Endodermal cell (in vitro differentiated cells): Measurements from ENCODE around the gene UFC1. TPM values are rescaled to one million over a fixed set of nuclear protein-coding genes. Genes with fewer than 3 reads are reported as not detected.

ENCODE experiments used
- DNase-seq: peaks from one replicate; pipeline ENCODE4 v3.0.0-alpha.2; 2017
- H3K27ac ChIP-seq: 2 replicates; pipeline ENCODE4 v1.5.1; 2013; ENCODE audit warnings: mild to moderate bottlenecking, low read depth, low read length, moderate library complexity
- H3K27me3 ChIP-seq: 2 replicates; pipeline ENCODE4 v1.6.1; 2013; ENCODE audit warnings: mild to moderate bottlenecking, low read length, moderate library complexity; ENCODE audit not compliant: insufficient read depth, control insufficient read depth, poor library complexity, severe bottlenecking
- H3K36me3 ChIP-seq: 2 replicates; pipeline ENCODE4 v1.7.0; 2013; ENCODE audit warnings: mild to moderate bottlenecking, low read length, moderate library complexity; ENCODE audit not compliant: control insufficient read depth, insufficient read depth
- H3K4me1 ChIP-seq: one replicate; pipeline ENCODE4 v1.7.0; 2013; ENCODE audit warnings: low read length; ENCODE audit not compliant: control insufficient read depth, insufficient read depth
- H3K4me3 ChIP-seq: 2 replicates; pipeline ENCODE4 v1.5.1; 2013; ENCODE audit warnings: mild to moderate bottlenecking, low read length, moderate library complexity
- H3K9ac ChIP-seq: 2 replicates; pipeline ENCODE4 v1.6.1; 2013; ENCODE audit warnings: mild to moderate bottlenecking, low read length, moderate library complexity; ENCODE audit not compliant: poor library complexity, severe bottlenecking; ENCODE audit errors: extremely low read depth
- H3K9me3 ChIP-seq: 2 replicates; pipeline ENCODE4 v1.6.1; 2013; ENCODE audit warnings: mild to moderate bottlenecking, low read length, moderate library complexity; ENCODE audit not compliant: control insufficient read depth
- H3K27ac Mint-ChIP-seq: 2 replicates; pipeline ENCODE4 v1.8.0; 2020; ENCODE audit warnings: mixed read lengths
- H3K27me3 Mint-ChIP-seq: 2 replicates; pipeline ENCODE4 v1.8.0; 2021; ENCODE audit warnings: mild to moderate bottlenecking, mixed read lengths; ENCODE audit not compliant: insufficient read depth
- H3K36me3 Mint-ChIP-seq: 2 replicates; pipeline ENCODE4 v1.8.0; 2020; ENCODE audit warnings: low read depth, mixed read lengths
- H3K4me1 Mint-ChIP-seq: 2 replicates; pipeline ENCODE4 v1.8.0; 2020; ENCODE audit warnings: mixed read lengths
- H3K4me3 Mint-ChIP-seq: 2 replicates; pipeline ENCODE4 v1.8.0; 2020; ENCODE audit warnings: mild to moderate bottlenecking, moderate library complexity, mixed read lengths
- H3K9me3 Mint-ChIP-seq: 2 replicates; pipeline ENCODE4 v1.8.0; 2020; ENCODE audit warnings: mild to moderate bottlenecking, mixed read lengths
- WGBS, 2 experiments: methylation state at CpG; one replicate each; pipeline versions ENCODE4 v1.1.5 to v1.1.7; 2013; ENCODE audit warnings: missing lambda C conversion rate in 2 of 2, mixed read lengths in 1 of 2; ENCODE audit not compliant: insufficient coverage in 1 of 2, insufficient read length in 1 of 2; 5-methylcytosine and 5-hydroxymethylcytosine counted together
- total RNA-seq, 2 donors: library from RNA; stranded (reverse); fragmentation: NEBNext Ultra II Directional in 1 of 2; extraction: Animal tissue kit (Norgen Biotek cat#: 25700) in 1 of 2; gene quantifications; 2 replicates in 1 of 2; 3 replicates in 1 of 2; pipeline ENCODE4 v1.2.1, GENCODE V29; 2021
- TF ChIP-seq, protein P1 (sequence below): fragments of 200-600 bp; sonication (generic); conservative IDR thresholded peaks from 2 replicates; pipeline ENCODE4 v1.5.0; 2021; ENCODE audit warnings: antibody characterized with exemption, mild to moderate bottlenecking

Gene UFC1
- total RNA-seq, 2 donors from 2014 or later = 89.5 to 97.1 TPM

DNA sequence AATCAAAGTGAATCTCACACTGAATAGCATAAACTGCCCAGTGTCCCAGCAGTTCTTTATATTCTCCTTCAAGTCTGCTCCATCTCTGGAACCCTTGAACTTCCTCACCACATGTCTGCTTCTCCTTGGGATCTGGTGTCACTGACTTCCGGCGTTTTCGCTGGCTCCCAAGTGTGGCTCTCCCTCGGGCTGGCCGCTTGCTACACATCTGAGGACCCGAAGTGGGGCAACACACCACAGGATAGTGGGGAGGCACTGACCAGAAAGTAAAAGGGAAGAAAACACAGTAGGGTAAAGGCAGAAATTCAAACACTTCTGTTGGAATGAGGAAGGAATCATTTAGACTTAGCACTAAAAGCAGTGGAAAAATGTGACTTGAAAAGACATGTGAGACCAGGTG is 30.8 kb upstream of the UFC1 start:
- no peak overlapping the region for H3K4me3 ChIP-seq
- H3K9ac ChIP-seq = no peak overlapping the region
- peaks cover 74% of the 10 kb centered on the region for H3K36me3 Mint-ChIP-seq
- peaks cover 78% of the 10 kb centered on the region for H3K36me3 ChIP-seq
- TF ChIP-seq, protein P1, sequence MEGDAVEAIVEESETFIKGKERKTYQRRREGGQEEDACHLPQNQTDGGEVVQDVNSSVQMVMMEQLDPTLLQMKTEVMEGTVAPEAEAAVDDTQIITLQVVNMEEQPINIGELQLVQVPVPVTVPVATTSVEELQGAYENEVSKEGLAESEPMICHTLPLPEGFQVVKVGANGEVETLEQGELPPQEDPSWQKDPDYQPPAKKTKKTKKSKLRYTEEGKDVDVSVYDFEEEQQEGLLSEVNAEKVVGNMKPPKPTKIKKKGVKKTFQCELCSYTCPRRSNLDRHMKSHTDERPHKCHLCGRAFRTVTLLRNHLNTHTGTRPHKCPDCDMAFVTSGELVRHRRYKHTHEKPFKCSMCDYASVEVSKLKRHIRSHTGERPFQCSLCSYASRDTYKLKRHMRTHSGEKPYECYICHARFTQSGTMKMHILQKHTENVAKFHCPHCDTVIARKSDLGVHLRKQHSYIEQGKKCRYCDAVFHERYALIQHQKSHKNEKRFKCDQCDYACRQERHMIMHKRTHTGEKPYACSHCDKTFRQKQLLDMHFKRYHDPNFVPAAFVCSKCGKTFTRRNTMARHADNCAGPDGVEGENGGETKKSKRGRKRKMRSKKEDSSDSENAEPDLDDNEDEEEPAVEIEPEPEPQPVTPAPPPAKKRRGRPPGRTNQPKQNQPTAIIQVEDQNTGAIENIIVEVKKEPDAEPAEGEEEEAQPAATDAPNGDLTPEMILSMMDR = no peak
- H3K27me3 Mint-ChIP-seq = no peaks in the 10 kb centered on the region
- DNase-seq = no peak
- peaks cover 8% of the 10 kb centered on the region for H3K4me1 ChIP-seq
- H3K27me3 ChIP-seq = no peaks in the 10 kb centered on the region
- H3K27ac ChIP-seq = no peak overlapping the region
- peaks cover 14% of the 10 kb centered on the region for H3K4me1 Mint-ChIP-seq
- H3K27ac Mint-ChIP-seq = no peak overlapping the region
- 90 to 94% methylated on average over 2 to 6 of the region's 6 CpGs for WGBS, 2 experiments
- no peak overlapping the region for H3K4me3 Mint-ChIP-seq
- H3K9me3 ChIP-seq = no peaks in the 10 kb centered on the region
- H3K9me3 Mint-ChIP-seq = no peaks in the 10 kb centered on the region

DNA sequence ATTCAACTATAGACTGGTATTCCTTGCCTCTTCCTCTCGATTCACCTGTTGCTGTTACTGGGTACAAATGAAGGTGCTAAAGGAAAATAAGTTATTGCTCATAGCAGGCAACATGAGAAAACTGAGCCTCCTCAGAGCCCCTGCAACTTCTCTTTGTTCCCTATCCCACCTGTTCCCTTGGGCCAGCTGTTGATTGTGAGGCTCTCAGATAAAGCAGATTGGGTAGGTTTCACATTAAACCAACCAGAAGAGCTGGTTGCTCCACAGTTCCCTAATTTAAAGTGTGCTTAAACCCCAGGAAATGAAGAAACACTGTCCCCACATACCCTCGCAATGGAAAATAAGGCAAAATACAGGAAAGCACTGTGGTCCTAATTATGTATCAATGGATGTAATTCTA is 26.1 kb upstream of the UFC1 start:
- no peaks in the 10 kb centered on the region for H3K27me3 Mint-ChIP-seq
- 93 to 100% methylated on average over 2 of the region's 2 CpGs for WGBS, 2 experiments

DNA sequence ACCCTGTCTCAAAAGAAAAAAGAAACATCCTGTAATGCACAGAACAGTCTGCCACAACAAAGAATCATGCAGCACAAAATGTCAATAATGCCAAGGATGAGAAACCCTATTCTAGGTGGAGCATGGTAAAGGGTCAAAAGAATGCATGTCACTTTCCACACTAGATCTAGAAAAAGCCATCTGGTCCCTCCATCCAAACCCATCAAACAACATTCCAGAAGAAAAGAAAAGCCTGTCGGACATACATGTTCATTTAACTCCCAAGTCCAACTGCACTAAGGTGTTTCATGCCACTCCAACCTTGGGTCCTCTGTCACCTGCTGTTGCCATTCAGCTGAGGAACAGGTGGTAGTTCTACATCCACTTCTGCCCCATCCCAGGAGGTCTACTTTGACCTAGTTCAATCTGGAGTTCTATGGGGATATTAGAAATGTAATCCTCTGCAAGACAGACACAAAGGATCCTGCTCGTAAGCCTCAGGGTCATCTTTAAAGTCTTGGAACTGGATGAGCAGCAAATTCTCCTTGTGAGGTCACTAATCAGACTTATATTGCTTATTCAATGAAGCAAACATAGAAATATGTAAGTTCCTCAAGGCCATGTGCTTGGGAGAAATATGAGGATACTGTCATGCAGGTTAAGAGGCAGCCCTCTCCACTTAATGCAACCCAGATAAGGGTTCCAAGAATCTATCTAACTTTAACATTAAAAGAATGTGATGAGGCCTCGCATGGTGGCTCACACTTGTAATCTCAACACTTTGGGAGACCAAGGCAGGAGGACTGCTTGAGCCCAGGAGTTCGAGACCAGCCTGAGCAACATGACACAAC is 25.0 kb upstream of the UFC1 start:
- Histone ChIP-seq H3K4me3 (no peak overlapping the region), H3K4me1 (no peaks in the 10 kb centered on the region), H3K9ac (no peak overlapping the region), H3K36me3 (peaks cover 60% of the 10 kb centered on the region), H3K27me3 (no peaks in the 10 kb centered on the region), H3K9me3 (no peaks in the 10 kb centered on the region), H3K27ac (no peak overlapping the region)
- 98 to 100% methylated on average over 1 to 4 of the region's 4 CpGs for WGBS, 2 experiments
- no peak overlapping the region for H3K27ac Mint-ChIP-seq
- H3K9me3 Mint-ChIP-seq = no peaks in the 10 kb centered on the region
- TF ChIP-seq, protein P1 = no peak
- H3K4me3 Mint-ChIP-seq = no peak overlapping the region
- H3K36me3 Mint-ChIP-seq = peaks cover 49% of the 10 kb centered on the region
- H3K4me1 Mint-ChIP-seq = peaks cover 20% of the 10 kb centered on the region
- DNase-seq = no peak
- no peaks in the 10 kb centered on the region for H3K27me3 Mint-ChIP-seq

More for the DNA sequence above, 26.1 kb upstream of the UFC1 start:
- Mint-ChIP-seq H3K4me3 (no peak overlapping the region), H3K9me3 (no peaks in the 10 kb centered on the region), H3K27ac (no peak overlapping the region), H3K4me1 (peaks cover 20% of the 10 kb centered on the region), H3K36me3 (peaks cover 61% of the 10 kb centered on the region)
- no peak overlapping the region for H3K4me3 ChIP-seq
- TF ChIP-seq, protein P1 = no peak
- H3K9ac ChIP-seq = no peak overlapping the region
- no peak for DNase-seq
- no peaks in the 10 kb centered on the region for H3K9me3 ChIP-seq
- no peak overlapping the region for H3K27ac ChIP-seq
- peaks cover 68% of the 10 kb centered on the region for H3K36me3 ChIP-seq
- no peaks in the 10 kb centered on the region for H3K4me1 ChIP-seq
- no peaks in the 10 kb centered on the region for H3K27me3 ChIP-seq
